HG02678 (cell line): ENCODE data around the gene IGHMBP2.

Experiments used
- ATAC-seq: cut with Tn5 transposase; IDR thresholded peaks from one replicate; pipeline ENCODE4 v1.9.1; 2021; ENCODE audit warnings: mild to moderate bottlenecking, moderate library complexity; ENCODE audit not compliant: unreplicated experiment

Gene IGHMBP2

DNA sequence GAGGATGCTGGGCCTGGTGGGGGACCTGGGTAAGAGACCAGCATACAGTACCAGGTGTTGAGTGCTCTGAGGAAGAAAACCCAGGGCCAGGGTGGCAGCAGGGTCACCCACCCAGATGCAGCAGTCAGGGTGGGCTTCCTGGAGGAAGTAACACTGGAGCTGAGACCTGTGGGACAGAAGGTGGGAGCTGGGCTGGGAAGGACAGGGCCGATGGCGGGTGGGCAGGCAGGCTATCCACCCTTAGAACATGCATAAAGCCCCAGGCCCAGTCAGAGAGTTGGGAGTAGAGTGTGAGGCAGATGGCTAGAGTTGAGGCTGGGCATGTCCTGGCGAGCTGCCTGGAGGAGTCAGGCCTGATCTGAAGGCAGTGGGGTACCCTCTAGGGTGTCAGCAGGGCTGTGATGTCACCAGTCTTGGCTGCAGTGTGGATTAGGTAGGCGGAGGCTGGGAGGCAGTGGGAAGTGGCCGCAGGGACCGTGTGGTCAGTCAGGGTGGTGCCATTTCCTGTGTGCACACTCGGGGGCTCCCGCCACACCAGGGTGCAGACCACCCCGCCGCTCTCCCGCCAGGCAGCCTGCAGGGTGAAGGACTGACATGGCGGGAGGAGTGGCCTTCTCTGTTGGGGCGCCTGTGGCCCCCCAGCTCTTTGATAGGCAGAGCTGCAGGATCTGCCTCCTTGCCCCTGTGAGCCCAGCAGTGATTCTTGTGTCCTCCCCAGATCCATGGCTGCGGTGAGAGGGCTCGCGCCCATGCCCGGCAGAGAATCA lies 35.3 kb downstream of the IGHMBP2 start:
- no peak for ATAC-seq

DNA sequence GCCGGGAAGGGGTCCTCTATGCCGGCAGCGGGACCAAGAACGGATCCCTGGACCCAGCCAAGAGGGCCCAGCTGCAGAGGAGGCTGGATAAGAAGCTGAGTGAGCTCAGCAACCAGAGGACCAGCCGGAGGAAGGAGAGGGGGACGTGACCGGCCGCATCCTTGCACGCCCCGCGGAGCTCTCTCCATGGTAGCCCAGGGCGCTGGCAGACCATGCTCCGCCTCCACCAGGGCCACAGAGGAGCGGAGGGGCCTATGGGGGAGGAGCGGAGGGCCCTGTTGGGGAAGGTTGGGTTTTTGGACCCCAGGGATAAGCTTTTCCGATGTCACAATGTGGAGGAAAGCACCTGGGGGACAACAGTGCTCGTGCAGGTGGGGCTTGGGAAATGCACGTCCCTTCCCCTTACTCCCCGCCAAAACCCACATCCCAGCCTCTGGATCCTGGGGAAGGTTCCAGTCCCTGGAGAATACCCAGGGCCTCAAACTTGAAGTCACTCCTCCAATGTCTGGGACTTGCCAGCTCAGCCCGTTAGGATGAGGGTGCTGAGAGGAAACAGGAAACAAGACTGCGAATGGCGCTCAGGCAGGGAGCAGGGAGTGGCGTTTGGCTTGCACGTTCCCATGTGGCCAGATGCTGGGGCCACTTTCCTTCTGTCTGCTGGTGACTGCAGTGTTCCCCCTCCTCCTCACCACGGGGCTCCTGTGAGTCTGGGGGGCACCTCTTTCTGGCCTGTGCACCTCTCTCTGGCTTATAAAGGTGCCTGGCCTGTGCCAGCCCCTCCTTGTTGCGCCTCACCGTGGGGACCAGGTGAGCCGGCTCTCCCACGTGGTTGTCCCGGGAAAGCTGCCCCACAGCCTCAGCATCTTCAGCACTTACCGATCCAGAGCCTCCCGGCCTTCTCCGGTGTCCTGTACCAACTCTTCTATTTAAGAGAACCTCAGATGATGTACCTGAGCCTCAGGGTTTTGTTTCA lies 36.2 kb downstream of the IGHMBP2 start:
- ATAC-seq: no peak

DNA sequence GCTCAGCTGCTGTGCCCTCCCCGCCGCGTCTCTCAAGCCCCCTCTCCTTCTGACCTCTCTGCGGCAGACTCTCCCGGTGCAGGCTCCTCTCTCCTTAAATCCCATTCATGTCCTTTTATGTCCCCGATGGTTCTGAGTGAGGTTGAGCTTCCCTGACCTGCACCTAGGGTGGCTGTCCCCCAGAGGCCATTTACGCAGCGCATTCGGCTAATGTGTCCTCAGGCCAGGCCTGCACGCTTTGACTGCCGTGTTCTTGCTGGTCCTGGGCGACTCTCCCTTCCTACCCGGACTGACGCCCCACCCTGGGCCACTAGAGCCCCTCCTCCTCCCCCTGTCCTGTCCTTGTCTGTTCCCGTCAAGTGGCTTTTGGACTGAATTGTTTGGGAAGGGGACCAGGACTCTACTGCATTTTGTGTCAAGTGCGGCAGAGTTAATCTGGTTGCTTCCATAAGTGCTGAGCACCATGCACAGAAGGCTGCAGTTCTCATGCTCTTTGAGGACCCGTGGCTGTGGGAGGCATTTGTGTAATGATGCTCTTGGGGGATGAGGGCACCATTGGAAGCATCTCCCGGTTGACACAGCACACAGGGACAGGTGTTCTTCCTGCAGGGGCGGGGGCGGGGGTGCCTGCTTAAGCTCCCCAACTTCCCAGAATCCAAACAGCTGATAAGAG lies 37.1 kb downstream of the IGHMBP2 start:
- no peak for ATAC-seq

DNA sequence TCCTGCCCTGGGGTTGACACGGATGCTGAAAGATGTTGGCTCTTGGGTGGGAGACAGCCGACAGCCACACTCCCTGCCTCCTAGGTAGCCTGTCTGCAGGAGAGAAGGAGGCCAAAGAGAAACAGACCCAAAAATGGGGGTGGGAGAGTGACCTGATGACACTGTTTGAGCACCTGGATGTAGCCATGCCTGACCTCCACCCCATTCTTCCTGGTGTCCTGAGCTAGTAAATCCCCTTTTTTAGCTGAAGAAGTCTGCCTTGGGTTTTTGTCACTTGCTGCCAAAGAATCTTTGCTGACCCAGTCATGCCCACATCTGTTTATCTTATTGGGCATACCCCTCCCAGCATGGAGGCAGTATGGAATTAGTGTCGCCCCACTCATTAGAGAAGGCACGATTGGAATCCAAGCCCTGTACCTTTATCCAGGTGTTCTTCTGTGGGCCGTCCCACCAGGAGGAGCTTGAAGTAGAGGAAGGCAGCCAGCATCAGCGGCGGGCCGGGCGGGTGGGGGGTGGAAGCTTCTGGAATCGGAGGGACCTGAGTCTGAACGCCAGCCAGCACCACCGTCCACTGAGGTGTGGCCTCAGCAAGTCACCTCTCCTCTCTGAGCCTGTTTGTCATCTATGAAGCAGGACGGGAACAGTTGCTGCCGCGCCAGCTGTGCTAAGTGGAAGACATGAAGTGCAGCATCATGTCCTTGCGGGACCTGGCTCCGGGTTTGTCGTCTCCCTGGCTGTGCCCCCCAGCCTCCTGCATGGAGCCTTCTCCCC lies 37.8 kb downstream of the IGHMBP2 start:
- ATAC-seq: no peak

DNA sequence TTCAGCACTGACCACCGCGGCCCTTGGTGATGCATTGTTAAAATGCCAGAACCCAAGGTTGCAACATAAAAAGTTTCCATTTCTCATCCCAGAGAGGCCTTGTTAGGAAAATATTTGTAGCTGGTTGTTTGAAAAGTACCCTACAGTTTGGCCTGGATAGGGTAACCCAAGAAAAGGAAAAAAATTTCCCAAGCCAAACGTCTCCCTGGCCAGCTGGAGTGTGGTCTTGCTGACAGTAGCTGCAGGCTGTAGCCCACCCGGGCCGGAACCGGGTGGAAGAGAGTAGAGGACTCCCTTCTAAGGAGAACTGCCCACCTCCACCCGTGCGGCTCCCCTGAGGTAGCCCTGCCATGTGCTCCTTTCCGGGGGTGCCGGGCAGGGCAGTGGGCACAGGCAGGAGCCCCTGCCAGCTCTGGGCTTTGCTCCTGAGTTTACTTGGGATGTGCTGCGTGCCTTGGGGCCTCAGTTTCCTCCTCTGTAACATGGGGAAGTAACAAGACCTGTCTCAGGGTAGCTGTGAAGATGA lies 38.5 kb downstream of the IGHMBP2 start:
- no peak for ATAC-seq

DNA sequence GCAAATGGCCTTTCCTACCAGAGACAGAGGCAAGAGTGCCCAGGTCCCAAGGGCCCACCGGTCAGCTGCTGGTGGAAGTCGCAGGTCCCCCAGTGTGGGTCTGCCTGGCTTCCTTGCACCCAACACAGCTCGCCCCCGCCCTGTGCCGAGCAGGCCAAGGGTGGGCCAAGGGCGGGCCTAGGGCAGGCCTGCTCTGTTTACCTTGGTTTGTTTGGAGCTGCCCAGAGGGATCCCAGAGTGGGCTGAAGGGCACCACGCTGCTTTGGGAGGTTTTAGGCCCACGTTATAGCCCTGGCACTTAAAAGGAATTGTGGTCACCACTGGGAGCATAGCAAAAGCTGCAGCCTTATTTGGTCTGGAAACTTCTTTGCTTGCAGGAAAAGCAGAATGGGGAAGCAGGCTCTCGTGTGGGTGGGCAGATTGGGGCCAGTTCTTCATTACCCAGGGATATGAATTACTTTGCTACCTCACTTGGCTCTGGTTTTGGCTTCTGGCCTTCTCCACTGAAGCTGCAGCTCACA lies 39.1 kb downstream of the IGHMBP2 start:
- ATAC-seq: no peak

DNA sequence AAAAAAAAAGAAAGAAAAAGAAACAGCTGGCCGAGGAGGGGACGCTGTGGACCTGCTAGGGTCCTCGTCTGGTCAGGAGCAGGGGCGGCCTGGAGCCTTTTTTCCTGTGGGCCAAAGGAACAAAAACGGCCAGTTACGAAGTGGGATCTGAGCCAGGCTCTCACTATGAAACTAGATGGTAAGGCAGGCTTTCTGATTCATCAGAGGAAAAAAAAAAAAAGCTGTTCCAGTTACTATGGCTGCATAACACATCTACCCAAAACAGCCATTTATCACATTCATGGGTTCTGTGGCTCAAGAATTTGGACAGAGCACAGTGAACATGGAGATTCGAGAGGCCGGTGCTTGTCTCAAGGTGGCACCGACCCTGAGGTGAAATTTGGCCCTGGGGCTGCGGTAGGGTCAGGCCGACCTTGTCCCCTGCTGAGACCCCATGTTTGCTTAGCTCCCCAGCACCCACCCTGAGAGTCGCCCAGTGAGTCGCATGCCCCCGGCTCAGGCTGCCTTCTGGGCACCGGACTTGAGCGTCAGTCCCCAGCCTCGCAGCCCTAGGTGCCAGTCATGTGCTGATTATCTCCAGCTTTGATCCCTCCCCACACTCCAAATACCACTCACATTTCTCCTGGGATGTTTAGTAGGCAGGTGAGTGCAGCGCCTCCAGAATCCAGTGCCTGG lies 42.9 kb downstream of the IGHMBP2 start:
- ATAC-seq: no peak

DNA sequence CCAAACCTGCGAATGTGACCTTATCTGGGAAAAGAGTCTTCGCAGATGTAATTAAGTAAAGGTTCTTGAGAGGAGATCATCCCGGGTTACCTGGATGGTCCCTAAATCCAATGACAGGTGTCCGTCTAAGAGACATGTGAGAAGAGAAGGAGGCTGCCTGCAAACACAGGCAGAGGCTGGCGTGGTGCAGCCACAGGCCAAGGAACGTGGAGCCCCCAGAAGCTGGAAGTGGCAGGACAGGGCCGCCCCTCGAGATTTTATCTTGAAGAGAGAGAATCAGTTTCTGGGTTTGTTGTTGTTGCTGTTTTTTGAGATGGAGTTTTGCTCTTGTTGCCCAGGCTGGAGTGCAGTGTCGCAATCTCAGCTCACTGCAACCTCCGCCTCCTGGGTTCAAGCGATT lies 43.5 kb downstream of the IGHMBP2 start:
- no peak for ATAC-seq

DNA sequence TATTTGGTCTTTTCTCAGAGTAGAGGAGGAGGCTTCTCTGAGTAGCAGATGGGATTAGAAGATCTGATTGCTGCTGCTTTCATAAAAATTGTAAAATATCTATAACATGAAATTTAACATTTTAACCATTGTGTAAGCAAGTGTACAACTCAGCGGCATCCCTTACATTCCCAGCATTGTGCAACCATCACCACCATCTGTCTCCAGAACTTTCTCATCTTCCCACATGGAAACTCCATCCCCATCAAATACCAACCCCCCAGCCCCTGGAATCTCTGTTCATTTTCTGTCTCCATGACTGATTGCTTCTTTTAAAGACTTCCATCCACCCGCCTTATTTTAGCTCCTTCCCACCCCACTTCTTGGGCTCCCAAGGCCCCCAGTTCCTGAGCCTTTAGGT lies 44.8 kb downstream of the IGHMBP2 start:
- ATAC-seq: no peak

DNA sequence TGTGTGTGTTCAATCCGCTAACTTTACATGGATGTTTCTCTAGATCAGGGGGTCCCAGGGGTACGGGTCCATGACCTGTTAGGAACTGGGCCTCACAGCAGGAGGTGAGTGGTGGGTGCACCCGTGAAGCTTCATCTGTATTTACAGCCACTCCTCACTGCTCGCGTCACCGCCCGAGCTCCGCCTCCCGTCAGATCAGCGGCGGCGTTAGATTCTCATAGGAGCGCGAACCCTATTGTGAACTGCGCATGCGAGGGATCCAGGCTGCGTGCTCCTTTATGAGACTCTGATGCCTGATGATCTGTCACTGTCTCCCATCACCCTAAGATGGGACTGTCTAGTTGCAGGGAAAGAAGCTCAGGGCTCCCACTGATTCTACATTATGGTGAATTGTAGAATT lies 45.2 kb downstream of the IGHMBP2 start:
- no peak for ATAC-seq

DNA sequence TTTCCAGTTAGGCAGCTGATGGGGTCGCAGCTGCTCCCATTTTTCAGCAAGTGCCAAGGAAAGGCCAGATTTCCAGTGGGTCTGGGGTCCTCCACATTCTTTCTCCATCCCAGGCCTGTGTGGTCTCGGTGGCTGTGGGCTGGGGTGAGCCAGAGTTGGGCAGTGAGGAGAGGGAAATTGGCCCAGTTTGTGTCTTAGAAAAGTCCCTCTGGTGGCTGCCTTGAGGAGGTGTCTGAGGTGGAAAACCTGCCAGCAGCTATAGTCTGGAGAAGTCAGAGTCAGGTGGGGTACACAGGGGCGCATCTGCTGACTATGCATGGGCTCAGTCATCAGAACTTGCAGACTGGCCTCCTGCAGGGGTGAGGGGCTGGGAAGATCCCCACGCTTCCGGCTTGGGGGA lies 46.6 kb downstream of the IGHMBP2 start:
- no peak for ATAC-seq

DNA sequence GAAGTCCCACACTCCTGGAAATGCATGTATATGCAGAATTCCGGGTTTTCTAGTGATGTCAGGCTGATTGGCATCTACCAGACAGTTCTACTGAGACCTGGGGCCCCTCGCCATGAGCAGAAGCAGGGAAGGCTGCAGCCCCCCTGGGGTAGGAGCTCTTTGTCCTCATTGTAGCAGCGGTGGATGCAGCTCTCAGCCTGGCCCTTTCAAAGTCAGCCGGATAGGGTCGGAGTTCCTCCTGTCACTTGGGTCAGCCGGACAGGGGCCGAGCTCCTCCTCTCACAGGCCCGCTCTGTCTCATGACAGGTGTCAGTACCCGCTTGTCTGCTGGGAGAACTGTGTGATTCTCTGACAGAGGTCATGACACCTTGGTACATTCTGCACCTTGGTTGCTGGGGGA lies 47.1 kb downstream of the IGHMBP2 start:
- no peak for ATAC-seq

DNA sequence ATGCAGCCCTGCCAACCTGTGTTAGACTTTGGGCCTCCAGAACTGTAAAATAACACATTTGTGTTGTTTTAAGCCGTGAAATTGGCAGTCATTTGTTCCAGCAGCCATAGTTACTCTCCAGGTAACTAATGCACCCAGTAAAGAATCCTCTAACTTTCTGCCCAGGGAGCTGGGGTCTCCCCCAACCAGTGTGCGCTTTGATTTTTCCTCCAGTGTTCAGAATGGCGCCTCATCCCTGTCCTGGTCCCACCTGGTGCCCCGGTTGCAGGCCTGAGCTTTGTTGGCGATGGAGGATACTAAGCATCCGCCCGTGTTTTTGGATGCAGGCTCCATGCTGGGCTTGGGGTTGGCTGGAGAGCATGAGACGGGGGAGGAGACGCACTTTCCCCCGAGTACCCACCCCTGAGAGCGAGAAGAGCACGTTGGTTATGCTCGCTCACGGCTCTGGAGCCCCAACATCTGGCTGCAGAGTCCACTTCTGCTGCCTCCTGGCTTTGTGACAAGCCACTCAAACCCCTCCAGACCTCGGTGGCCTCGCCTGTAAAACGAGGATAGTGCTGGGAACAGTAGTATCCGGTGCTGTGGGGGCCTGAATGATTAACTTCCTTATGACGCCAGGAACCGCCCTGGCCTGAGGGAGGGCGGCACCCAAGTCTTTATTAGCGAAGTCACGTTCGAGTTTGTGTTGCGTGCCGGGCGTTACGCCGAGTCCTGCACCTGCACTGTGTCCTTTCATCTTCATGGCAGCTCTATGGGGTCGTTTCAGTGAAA lies 51.3 kb downstream of the IGHMBP2 start:
- no peak for ATAC-seq

DNA sequence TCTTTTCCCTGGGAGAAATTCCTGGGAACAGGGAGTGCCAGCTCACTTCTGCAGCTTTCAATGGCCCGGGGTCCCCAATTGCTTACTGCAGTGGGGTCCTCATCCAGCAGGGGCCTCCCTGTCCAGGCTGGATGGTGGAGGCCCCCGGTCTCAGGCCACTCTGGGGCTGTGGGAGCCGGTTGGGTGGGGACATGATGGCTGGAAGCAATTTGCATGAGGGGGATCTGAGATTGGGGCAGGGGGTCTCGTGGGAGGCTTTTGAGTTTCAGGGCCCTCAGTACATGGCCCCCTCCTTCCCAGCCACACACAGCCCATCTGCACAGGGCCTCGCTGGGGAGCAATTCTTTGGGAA lies 51.9 kb downstream of the IGHMBP2 start:
- no peak for ATAC-seq

DNA sequence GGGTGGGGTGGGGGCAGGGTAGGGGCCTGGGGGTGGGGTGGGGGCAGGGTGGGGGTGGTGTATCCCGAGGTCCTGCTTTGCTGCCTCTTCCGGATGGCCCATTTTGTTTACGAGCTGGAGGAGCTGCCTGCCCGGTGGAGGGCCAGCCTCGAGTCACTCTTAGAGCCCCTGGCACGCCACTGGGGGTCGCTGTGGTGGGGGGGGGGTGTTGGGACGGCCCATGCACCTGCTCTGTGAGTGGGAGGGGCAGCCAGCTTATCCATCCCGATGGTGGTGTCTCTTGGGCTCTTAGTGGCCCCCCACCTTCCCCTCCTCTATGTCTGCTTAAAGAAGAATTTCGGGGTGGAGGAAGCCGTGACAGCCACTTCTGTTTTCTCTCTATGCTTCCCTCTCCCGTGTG lies 52.5 kb downstream of the IGHMBP2 start:
- ATAC-seq: no peak

DNA sequence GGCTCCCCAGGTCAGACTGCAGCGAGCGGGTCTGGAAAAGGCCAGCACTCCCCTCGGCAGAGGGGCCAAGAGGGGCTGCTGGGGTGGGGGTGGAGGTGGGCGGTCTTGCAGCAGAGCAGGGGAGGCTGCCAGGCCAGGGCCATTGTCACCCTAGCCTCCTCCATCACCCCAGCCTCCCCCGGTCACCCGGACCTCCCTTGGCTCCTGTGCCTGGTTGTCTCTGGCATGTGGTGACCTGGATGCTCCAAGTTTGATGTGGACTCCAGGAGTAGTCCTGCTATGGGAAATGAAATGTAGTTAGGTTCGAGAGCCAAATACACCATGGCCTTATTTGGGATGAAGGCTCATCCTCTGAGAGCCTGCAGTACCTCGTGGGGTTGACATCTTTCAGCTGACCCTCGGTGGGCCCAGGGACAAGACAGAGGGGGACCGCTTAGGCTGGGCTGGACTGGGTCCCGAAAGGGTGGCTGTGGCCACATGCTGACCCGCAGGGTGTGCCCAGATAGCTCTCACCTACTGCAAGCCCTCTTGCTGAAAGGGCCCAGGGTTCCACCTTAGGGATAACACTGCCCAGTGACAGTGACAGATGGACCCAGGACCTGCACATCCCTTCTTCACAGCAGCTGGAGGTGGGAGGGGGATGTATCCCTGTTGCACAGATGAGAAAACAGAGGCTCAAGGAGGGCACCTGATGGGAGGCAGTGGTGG lies 53.0 kb downstream of the IGHMBP2 start:
- no peak for ATAC-seq

DNA sequence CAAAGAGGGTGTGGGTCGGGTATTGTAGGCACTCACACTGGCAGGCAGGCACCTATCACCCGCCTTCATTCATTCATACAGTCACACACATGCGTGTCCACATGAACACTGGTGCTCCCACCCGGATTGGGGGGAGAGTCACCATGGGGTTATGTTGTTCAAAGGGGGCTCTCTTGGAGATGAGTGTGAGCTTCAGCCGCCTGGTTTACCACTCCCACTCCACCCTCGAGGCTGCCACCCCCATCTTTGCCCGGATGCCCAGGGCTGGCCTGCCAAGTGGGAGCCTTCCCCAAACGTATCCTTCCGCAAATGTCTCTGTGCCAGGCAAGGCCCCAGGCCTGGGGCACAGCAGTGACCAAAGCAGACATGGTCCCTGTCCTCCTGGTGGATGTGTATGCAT lies 54.5 kb downstream of the IGHMBP2 start:
- no peak for ATAC-seq

DNA sequence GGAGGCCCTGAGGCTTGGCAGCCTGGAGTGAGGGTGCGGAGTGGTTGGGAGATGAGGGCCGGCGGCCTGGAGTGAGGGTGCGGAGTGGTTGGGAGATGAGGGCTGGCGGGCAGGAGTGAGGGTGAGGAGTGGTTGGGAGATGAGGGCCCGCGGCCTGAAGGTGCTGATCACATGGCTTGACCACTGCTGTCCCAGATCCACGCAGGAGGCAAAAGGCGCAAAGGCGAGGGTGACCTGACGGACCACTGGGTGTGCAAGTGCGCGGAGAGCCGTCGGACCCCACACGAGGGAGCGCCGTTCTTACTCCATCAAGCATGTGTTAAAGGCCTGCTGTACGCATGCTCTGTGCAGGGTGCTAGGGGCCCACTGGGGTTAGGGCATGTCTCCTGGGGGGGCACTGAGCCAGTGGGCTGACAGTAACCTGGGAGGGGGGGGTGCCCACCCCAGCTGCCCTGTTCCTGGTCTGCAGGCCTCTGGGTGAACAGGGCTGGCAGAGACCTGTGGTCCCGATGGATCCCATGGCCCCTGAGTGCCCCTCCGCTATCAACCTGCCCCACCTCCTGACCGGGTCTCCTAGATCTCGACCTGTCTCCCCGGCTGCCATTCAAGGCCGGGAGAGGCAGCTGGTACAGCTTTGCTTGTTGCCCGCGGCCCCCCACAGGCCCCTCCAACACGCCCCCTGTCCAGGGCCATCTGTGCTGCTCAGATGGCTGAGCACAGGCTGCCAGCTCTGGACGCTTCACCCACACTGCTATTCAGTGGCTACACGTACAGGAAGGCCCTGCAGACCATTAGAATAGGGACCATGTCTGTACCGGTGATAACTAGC lies 56.0 kb downstream of the IGHMBP2 start:
- ATAC-seq: no peak
